ENCODE measurements around the gene PDZD2.
"Not testable (repeated sequence)": the region's sequence is repeated elsewhere in the genome, so short reads cannot be mapped to it uniquely, and the experiment has no call there.

PDZD2 gene

DNA sequence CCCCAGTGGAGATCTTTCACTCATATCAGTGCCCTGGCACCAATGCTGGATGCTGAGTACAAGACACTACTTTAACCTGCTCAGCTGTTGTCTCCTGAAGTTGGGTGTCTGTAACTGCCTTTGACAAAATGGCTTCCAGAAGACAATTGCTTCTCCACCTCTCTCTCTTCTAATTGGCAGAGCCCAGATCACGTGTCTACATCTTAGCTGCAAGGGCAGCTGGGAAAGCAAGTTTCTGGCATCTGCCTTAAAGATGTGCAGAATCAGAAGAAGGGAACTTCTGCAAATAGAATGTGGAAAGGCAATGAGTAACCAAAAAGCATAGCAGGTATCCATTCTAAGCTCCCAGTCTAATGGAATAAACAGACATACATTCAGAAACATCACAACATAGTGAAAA lies 81.1 kb downstream of the PDZD2 start:
- H3K4me3 ChIP-seq (ENCODE audit: low read depth, low read length): no peak overlapping the region
- TF ChIP-seq, protein P1, sequence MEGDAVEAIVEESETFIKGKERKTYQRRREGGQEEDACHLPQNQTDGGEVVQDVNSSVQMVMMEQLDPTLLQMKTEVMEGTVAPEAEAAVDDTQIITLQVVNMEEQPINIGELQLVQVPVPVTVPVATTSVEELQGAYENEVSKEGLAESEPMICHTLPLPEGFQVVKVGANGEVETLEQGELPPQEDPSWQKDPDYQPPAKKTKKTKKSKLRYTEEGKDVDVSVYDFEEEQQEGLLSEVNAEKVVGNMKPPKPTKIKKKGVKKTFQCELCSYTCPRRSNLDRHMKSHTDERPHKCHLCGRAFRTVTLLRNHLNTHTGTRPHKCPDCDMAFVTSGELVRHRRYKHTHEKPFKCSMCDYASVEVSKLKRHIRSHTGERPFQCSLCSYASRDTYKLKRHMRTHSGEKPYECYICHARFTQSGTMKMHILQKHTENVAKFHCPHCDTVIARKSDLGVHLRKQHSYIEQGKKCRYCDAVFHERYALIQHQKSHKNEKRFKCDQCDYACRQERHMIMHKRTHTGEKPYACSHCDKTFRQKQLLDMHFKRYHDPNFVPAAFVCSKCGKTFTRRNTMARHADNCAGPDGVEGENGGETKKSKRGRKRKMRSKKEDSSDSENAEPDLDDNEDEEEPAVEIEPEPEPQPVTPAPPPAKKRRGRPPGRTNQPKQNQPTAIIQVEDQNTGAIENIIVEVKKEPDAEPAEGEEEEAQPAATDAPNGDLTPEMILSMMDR (IDR thresholded peaks at IDR 0.05; ENCODE audit: low read depth, low read length): no peak

DNA sequence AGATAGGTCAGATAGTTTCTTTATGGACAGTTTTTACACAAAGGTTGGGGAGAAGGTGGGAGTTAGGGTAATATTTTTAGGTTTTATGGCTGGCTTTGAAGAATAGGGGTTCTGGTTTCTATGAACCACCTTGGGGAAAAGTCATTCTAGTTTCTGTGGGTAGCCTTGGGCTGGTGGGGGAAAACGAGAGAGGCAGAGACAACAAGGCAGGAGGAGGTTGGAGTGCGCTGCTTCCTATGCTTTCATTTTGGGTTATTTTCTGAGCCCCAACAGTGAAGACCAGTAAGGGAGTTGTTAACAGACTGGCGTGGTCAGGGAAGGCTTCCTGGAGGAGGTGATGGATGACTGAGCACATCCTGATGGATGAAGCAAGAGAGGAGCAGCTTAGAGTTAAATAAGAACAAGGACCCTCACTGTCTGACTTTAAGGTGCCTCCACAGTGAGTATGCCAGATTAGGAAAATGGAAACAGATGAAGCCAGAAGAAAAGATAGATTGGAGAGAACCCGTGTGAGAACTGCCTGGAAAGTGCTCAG lies 81.9 kb downstream of the PDZD2 start:
- H3K4me3 ChIP-seq (ENCODE audit: low read depth, low read length): no peak overlapping the region
- TF ChIP-seq, protein P1 (IDR thresholded peaks at IDR 0.05; ENCODE audit: low read depth, low read length): no peak

DNA sequence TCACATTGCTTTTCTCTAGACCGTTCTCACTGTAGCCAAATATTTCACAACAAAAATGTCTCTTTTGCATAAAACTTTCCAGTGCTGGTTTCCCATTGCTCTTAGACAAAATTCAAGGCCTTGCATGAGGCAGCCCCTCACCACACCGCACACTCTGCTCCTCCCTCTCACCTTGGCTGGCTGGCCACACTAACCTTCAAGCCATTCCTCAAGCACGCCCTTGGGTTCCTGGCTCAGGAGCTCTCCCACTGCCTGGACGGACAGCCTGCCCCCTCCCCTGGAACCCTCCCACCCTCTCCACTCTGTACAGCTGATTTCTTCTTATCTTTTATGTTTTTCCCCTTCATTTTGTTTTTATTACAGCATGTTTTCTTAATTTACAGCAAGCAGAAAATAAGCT lies 83.2 kb downstream of the PDZD2 start:
- H3K4me3 ChIP-seq (ENCODE audit: low read depth, low read length): no peak overlapping the region
- TF ChIP-seq, protein P1 (IDR thresholded peaks at IDR 0.05; ENCODE audit: low read depth, low read length): no peak

DNA sequence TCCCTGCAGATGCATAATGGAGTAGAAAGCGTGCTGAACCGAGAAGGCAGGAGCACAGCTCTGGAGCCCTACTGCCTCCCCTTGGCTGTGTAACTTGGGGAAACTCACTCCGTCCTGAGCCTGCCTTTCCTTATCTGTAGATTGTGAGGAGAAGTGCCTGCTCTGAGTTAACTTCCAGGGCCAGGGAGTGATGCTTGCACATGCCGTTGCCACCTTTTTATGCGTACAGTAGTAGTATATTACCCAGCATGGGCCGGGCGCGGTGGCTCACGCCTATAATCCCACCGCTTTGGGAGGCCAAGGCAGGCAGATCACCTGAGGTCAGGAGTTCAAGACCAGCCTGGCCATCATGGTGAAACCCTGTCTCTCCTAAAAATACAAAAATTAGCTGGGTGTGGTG lies 87.1 kb downstream of the PDZD2 start:
- TF ChIP-seq, protein P1 (IDR thresholded peaks at IDR 0.05; ENCODE audit: low read depth, low read length): no peak
- no peak overlapping the region for H3K4me3 ChIP-seq (ENCODE audit: low read depth, low read length)

DNA sequence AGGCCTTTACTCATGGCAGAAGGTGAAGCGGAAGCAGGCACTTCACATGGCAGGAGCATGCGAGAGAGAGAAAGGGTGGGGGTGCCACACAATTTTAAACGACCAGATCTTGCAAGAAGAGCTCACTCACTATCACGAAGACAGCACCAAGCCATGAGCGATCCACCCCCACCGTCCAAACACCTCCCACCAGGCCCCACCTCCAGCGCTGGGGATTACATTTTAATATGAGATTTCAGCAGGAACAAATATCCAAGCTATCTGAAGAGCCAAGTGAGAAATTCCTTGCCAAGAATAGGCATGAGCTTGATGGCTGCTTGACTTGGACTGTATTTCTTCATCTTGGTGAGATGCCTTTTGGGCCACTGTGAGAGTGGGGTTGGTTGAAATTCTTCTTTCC lies 88.0 kb downstream of the PDZD2 start:
- TF ChIP-seq, protein P1 (IDR thresholded peaks at IDR 0.05; ENCODE audit: low read depth, low read length): no peak
- H3K4me3 ChIP-seq (ENCODE audit: low read depth, low read length): no peak overlapping the region

DNA sequence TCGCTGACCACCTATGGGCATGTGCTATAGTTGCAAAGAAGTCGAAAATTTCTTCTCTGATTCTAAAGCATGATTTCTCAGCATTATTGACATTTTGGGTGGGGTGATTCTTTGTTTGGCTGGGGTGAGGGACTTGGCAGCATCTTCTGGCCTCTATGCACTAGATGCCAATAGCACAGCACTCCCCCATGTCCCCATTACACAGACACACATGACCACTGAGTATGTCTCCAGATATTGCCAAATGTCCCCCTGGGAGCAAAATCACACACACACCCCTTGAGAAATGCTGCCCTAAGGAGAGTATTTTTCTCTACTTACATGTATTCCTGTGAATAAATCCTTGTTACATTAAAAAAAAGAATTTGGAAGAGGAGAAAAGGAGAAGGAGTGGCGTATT lies 89.1 kb downstream of the PDZD2 start:
- no peak overlapping the region for H3K4me3 ChIP-seq (ENCODE audit: low read depth, low read length)
- TF ChIP-seq, protein P1 (IDR thresholded peaks at IDR 0.05; ENCODE audit: low read depth, low read length): no peak

DNA sequence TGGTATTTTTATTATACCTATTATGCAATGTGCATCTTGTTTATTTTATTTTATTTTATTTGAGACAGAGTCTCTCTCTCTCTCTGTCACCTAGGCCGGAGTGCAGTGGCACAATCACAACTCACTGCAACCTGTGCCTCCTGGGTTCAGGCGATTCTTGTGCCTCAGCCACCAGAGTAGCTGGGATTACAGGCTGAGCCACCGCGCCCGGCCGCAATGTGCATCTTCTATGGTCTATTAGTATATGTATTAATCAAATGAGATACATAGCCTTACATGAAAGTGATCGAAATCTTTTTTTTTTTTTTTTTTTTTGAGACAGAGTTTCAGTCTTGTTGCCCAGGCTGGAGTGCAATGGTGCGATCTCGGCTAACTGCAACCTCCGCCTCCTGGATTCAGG lies 89.9 kb downstream of the PDZD2 start:
- H3K4me3 ChIP-seq (ENCODE audit: low read depth, low read length): not testable (repeated sequence)

DNA sequence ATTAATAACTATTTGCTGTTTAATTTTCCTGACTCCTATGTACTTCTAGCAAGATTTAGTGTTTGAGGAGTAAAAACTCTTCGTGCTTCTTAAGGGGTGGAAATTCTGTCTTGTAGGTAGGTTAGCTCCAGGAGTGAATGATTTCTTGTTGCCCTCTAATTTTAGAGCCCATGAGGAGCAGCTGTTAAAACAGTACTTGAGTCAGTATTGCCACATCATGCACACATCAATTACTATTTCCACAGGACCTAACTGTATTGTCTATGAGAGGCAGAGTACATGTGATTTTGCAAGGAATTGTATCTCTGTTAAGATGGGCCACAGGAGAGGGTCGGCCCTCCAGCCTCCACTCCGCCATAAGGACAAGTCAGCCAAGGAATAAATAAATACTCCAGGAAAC lies 91.2 kb downstream of the PDZD2 start:
- H3K4me3 ChIP-seq (ENCODE audit: low read depth, low read length): no peak overlapping the region
- TF ChIP-seq, protein P1 (IDR thresholded peaks at IDR 0.05; ENCODE audit: low read depth, low read length): no peak

Measured in WI38 (cell line).